ENCODE results near the gene TYMS. TPM values are rescaled to one million over a fixed set of nuclear protein-coding genes. Genes with fewer than 3 reads are reported as not detected.

Gene TYMS
- total RNA-seq, 1 donor from 2014 or later: 67.4 TPM

DNA sequence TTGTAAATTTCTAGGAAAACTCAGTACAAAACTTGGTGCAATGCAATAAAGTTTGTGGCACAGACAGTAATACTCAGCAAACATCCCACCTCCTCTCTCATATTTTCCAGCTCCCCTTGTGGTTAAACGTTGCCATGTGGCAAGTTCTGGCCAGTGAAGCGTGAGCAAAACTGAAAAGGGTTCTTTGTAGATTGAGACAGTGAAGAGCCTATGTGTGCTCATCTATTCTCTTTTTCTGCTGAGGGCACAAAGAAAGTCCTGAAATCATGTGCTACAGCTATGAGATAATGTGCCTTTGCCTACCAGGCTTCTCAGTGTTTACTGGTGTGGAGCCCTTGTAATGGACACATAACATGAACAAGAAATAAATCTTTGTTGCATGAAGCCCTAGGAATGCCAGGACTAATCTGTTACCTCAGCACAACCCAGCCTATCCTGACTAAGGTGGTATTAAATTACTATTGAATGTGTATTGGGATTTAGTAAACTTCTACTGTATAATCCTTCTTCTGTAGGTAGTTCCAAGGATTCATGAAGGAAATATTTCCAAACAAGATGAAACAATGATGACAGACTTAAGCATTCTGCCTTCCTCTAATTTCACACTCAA is 13.0 kb upstream of the TYMS start:
- Mint-ChIP-seq H3K36me3 (ENCODE audit: insufficient read depth) (no peaks in the 10 kb centered on the region), H3K4me1 (ENCODE audit: low read depth) (no peaks in the 10 kb centered on the region), H3K4me3 (ENCODE audit: low read depth) (no peak overlapping the region), H3K9me3 (ENCODE audit: low read depth) (no peaks in the 10 kb centered on the region), H3K27me3 (no peaks in the 10 kb centered on the region), H3K27ac (no peak overlapping the region)
- TF ChIP-seq, protein P1, sequence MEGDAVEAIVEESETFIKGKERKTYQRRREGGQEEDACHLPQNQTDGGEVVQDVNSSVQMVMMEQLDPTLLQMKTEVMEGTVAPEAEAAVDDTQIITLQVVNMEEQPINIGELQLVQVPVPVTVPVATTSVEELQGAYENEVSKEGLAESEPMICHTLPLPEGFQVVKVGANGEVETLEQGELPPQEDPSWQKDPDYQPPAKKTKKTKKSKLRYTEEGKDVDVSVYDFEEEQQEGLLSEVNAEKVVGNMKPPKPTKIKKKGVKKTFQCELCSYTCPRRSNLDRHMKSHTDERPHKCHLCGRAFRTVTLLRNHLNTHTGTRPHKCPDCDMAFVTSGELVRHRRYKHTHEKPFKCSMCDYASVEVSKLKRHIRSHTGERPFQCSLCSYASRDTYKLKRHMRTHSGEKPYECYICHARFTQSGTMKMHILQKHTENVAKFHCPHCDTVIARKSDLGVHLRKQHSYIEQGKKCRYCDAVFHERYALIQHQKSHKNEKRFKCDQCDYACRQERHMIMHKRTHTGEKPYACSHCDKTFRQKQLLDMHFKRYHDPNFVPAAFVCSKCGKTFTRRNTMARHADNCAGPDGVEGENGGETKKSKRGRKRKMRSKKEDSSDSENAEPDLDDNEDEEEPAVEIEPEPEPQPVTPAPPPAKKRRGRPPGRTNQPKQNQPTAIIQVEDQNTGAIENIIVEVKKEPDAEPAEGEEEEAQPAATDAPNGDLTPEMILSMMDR (IDR thresholded peaks at IDR 0.05; ENCODE audit: unreplicated experiment): peak; percentile 13
- no peak for DNase-seq (ENCODE audit: low spot score, unreplicated experiment)

GRCh38 chr18:647304-647703 is 10.1 kb upstream of the TYMS start:
- Mint-ChIP-seq H3K36me3 (ENCODE audit: insufficient read depth) (no peaks in the 10 kb centered on the region), H3K9me3 (ENCODE audit: low read depth) (no peaks in the 10 kb centered on the region), H3K4me3 (ENCODE audit: low read depth) (no peak overlapping the region), H3K27me3 (no peaks in the 10 kb centered on the region), H3K27ac (no peak overlapping the region), H3K4me1 (ENCODE audit: low read depth) (no peaks in the 10 kb centered on the region)
- TF ChIP-seq, protein P1 (IDR thresholded peaks at IDR 0.05; ENCODE audit: unreplicated experiment): no peak
- DNase-seq (ENCODE audit: low spot score, unreplicated experiment): no peak

- no peaks in the 10 kb centered on the region for H3K9me3 Mint-ChIP-seq (ENCODE audit: low read depth)
- TF ChIP-seq, protein P1 (IDR thresholded peaks at IDR 0.05; ENCODE audit: unreplicated experiment): no peak
- no peak overlapping the region for H3K4me3 Mint-ChIP-seq (ENCODE audit: low read depth)
- DNase-seq (ENCODE audit: low spot score, unreplicated experiment): no peak
- H3K36me3 Mint-ChIP-seq (ENCODE audit: insufficient read depth): no peaks in the 10 kb centered on the region
- H3K27ac Mint-ChIP-seq: no peak overlapping the region
- no peaks in the 10 kb centered on the region for H3K4me1 Mint-ChIP-seq (ENCODE audit: low read depth)
- no peaks in the 10 kb centered on the region for H3K27me3 Mint-ChIP-seq
Observed at GRCh38 chr18:649341-649740, 8.1 kb upstream of the TYMS start.

- H3K36me3 Mint-ChIP-seq (ENCODE audit: insufficient read depth): no peaks in the 10 kb centered on the region
Observed at GRCh38 chr18:650428-650858, 7.0 kb upstream of the TYMS start.

GRCh38 chr18:652131-652530 is 5.3 kb upstream of the TYMS start:
- DNase-seq (ENCODE audit: low spot score, unreplicated experiment): no peak
- TF ChIP-seq, protein P1 (IDR thresholded peaks at IDR 0.05; ENCODE audit: unreplicated experiment): no peak
- no peak overlapping the region for H3K4me3 Mint-ChIP-seq (ENCODE audit: low read depth)
- H3K27me3 Mint-ChIP-seq: no peaks in the 10 kb centered on the region
- no peaks in the 10 kb centered on the region for H3K4me1 Mint-ChIP-seq (ENCODE audit: low read depth)
- H3K36me3 Mint-ChIP-seq (ENCODE audit: insufficient read depth): no peaks in the 10 kb centered on the region
- H3K9me3 Mint-ChIP-seq (ENCODE audit: low read depth): no peaks in the 10 kb centered on the region
- H3K27ac Mint-ChIP-seq: no peak overlapping the region

More at GRCh38 chr18:650428-650858, 7.0 kb upstream of the TYMS start:
- no peaks in the 10 kb centered on the region for H3K4me1 Mint-ChIP-seq (ENCODE audit: low read depth)
- no peak overlapping the region for H3K4me3 Mint-ChIP-seq (ENCODE audit: low read depth)
- H3K27me3 Mint-ChIP-seq: no peaks in the 10 kb centered on the region
- DNase-seq (ENCODE audit: low spot score, unreplicated experiment): no peak
- H3K9me3 Mint-ChIP-seq (ENCODE audit: low read depth): no peaks in the 10 kb centered on the region
- TF ChIP-seq, protein P1 (IDR thresholded peaks at IDR 0.05; ENCODE audit: unreplicated experiment): no peak
- H3K27ac Mint-ChIP-seq: no peak overlapping the region

Measured in progenitor cell of endocrine pancreas (in vitro differentiated cells).